SU-DHL-6 (cell line): Measurements from ENCODE around the gene RTRAF.

Source experiments
- CTCF ChIP-seq: fragments of 200-600 bp; sonication (generic); IDR thresholded peaks from one replicate; pipeline ENCODE4 v1.5.1; 2017; ENCODE audit warnings: antibody characterized with exemption, mild to moderate bottlenecking, low read length, moderate library complexity; ENCODE audit not compliant: insufficient read depth, poor library complexity, severe bottlenecking
- EZH2phosphoT487 ChIP-seq: fragments of 200-600 bp; sonication (generic), shearing (Covaris generic); conservative IDR thresholded peaks from 2 replicates; pipeline ENCODE4 v1.6.1; 2018; ENCODE audit warnings: mild to moderate bottlenecking, antibody characterized with exemption, low read length, moderate library complexity, mixed read lengths

GRCh38 chr14:51954657-51955056 lies 34.7 kb upstream of the RTRAF start:
- TF ChIP-seq CTCF (no peak), EZH2phosphoT487 (no peak)
